ENCODE data around the gene RANBP9.

GRCh38 chr6:13676551-13677156, 35.0 kb downstream of the RANBP9 start:
- TF ChIP-seq BCL11B (tag by site-specific recombination; IDR thresholded peaks at IDR 0.05; ENCODE audit: low read depth): no peak
- no peak for TF ChIP-seq CTCF (tag by site-specific recombination; IDR thresholded peaks at IDR 0.05)
- TF ChIP-seq HOXC10 (CRISPR knock-in tag; IDR thresholded peaks at IDR 0.05): no peak
- TF ChIP-seq KLF10 (tag by site-specific recombination; IDR thresholded peaks at IDR 0.05): no peak
- no peak for TF ChIP-seq ZNF24 (tag by site-specific recombination; IDR thresholded peaks at IDR 0.05)
- TF ChIP-seq MZF1 (tag by site-specific recombination; IDR thresholded peaks at IDR 0.05; ENCODE audit: borderline replicate concordance): no peak
- no peak for TF ChIP-seq REST (tag by site-specific recombination; IDR thresholded peaks at IDR 0.05)
- TF ChIP-seq ZNF350 (tag by site-specific recombination; IDR thresholded peaks at IDR 0.05): no peak
